GM19239 (cell line): Measurements from ENCODE around the gene ZNF488.
"Not testable (repeated sequence)": the region's sequence is repeated elsewhere in the genome, so short reads cannot be mapped to it uniquely, and the experiment has no call there.

Experiments used
- DNase-seq: peaks from one replicate; pipeline ENCODE4 v3.0.0; 2011; ENCODE audit warnings: low spot score; ENCODE audit not compliant: insufficient read length
- FAIRE-seq: peaks from 2 replicates; lab custom pipeline; 2011; peaks lifted over from hg19 to GRCh38; lab: Jason Lieb, UNC

ZNF488 gene

GRCh38 chr10:47386104-47386503, 2.0 kb upstream of the ZNF488 start:
- not testable (repeated sequence) for DNase-seq, FAIRE-seq

- DNase-seq = no peak
- FAIRE-seq = no peak
These were observed 589 bp downstream of the ZNF488 start for GRCh38 chr10:47383261-47384147.

- DNase-seq (no peak), FAIRE-seq (no peak)
These were observed 2.4 kb downstream of the ZNF488 start for GRCh38 chr10:47381427-47382379.

- FAIRE-seq (no peak), DNase-seq (no peak)
These were observed 3.0 kb downstream of the ZNF488 start for GRCh38 chr10:47381103-47381395.

GRCh38 chr10:47380341-47381102, 3.6 kb downstream of the ZNF488 start:
- FAIRE-seq = no peak
- DNase-seq = no peak

- DNase-seq (no peak), FAIRE-seq (no peak)
These were observed 4.2 kb downstream of the ZNF488 start for GRCh38 chr10:47379901-47380300.

GRCh38 chr10:47379445-47379785, 4.7 kb downstream of the ZNF488 start:
- FAIRE-seq (no peak), DNase-seq (no peak)

- no peak for FAIRE-seq
- no peak for DNase-seq
These were observed 5.3 kb downstream of the ZNF488 start for GRCh38 chr10:47378606-47379444.

GRCh38 chr10:47378183-47378510, 5.9 kb downstream of the ZNF488 start:
- FAIRE-seq (no peak), DNase-seq (no peak)

- FAIRE-seq = no peak
- DNase-seq = no peak
These were observed 7.4 kb downstream of the ZNF488 start for GRCh38 chr10:47376522-47377220.

GRCh38 chr10:47374611-47375536, 9.2 kb downstream of the ZNF488 start:
- FAIRE-seq (no peak), DNase-seq (no peak)

GRCh38 chr10:47372726-47373125, 11.4 kb downstream of the ZNF488 start:
- no peak for FAIRE-seq
- no peak for DNase-seq

GRCh38 chr10:47371629-47372485, 12.2 kb downstream of the ZNF488 start:
- DNase-seq (no peak), FAIRE-seq (no peak)

GRCh38 chr10:47370878-47371277, 13.2 kb downstream of the ZNF488 start:
- no peak for FAIRE-seq
- DNase-seq = no peak

GRCh38 chr10:47370015-47370767, 13.9 kb downstream of the ZNF488 start:
- DNase-seq = no peak
- no peak for FAIRE-seq

- FAIRE-seq = no peak
- no peak for DNase-seq
These were observed 14.7 kb downstream of the ZNF488 start for GRCh38 chr10:47369251-47369894.
